Mononuclear cell (primary cell): Measurements from ENCODE around the gene RNF145. TPM values are rescaled to one million over a fixed set of nuclear protein-coding genes. Genes with fewer than 3 reads are reported as not detected.

Experiments
- H3K27me3 ChIP-seq: 2 replicates; pipeline ENCODE4 v1.6.0; 2011; ENCODE audit warnings: low read length, control low read depth; ENCODE audit not compliant: insufficient read depth
- H3K4me1 ChIP-seq: 2 replicates; pipeline ENCODE4 v1.5.1; 2011; ENCODE audit warnings: mild to moderate bottlenecking, low read length, control low read depth; ENCODE audit not compliant: insufficient read depth
- H3K4me3 ChIP-seq: 2 replicates; pipeline ENCODE4 v1.5.1; 2011; ENCODE audit warnings: mild to moderate bottlenecking, low read length, moderate library complexity
- H3K9me3 ChIP-seq: 2 replicates; pipeline ENCODE4 v1.5.1; 2011; ENCODE audit warnings: low read depth, mild to moderate bottlenecking, control low read depth, low read length
- total RNA-seq: library from RNA; depleted of rRNA; stranded (reverse); fragments of >200 nt; gene quantifications from one replicate; pipeline ENCODE4 v1.2.3, GENCODE V29; 2012

Gene RNF145
- total RNA-seq, 1 donor: 26.4 TPM

DNA sequence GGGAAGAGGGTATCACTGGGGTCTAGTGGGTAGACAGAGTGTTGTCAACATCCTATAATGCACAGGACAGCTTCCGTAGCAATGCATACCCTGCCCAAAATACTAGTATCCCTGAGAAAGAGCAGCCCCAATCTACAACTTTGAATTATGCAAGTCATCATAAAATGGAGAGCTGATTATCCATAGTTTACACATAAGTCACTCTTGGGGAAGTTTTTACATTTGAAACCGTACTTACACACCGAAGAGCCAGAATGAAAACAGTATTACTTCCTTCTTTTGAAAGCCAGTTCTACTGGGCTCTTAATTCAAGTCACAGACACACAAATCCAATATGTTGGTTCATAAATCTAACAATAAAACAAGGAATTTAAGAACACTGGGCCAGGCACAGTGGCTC is 21.6 kb downstream of the RNF145 start:
- Histone ChIP-seq H3K4me1 (peaks cover 13% of the 10 kb centered on the region), H3K9me3 (no peaks in the 10 kb centered on the region), H3K27me3 (no peaks in the 10 kb centered on the region), H3K4me3 (no peak overlapping the region)

DNA sequence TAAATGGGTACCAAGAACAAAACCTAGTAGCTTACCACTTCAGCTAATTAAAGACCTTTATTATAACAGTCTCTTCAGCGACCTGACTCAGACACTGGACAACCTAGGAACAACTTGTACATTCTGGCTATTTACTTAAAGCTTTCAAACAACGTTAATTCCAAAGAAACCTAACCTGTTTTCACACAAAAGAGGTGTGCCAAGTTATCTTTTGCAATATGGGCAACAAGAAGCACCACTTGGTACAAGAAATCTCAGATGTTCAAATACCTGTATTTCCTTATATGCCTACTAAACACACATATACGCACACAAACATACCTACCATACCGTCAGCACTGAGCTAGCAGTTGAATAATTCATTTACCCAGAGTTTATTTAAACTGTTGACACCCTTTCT is 23.0 kb downstream of the RNF145 start:
- H3K4me3 ChIP-seq: no peak overlapping the region
- no peaks in the 10 kb centered on the region for H3K9me3 ChIP-seq
- H3K27me3 ChIP-seq: no peaks in the 10 kb centered on the region
- H3K4me1 ChIP-seq: peaks cover 15% of the 10 kb centered on the region

GRCh38 chr5:159185773-159186172 is 23.6 kb downstream of the RNF145 start:
- H3K4me1 ChIP-seq: peaks cover 19% of the 10 kb centered on the region
- no peaks in the 10 kb centered on the region for H3K9me3 ChIP-seq
- H3K27me3 ChIP-seq: no peaks in the 10 kb centered on the region
- H3K4me3 ChIP-seq: no peak overlapping the region

GRCh38 chr5:159184858-159185381 is 24.4 kb downstream of the RNF145 start:
- Histone ChIP-seq H3K9me3 (no peaks in the 10 kb centered on the region), H3K27me3 (no peaks in the 10 kb centered on the region), H3K4me1 (peaks cover 25% of the 10 kb centered on the region)

GRCh38 chr5:159184236-159184635 is 25.1 kb downstream of the RNF145 start:
- Histone ChIP-seq H3K27me3 (no peaks in the 10 kb centered on the region), H3K4me1 (peaks cover 26% of the 10 kb centered on the region), H3K4me3 (no peak overlapping the region), H3K9me3 (no peaks in the 10 kb centered on the region)

More at GRCh38 chr5:159184858-159185381, 24.4 kb downstream of the RNF145 start:
- H3K4me3 ChIP-seq: no peak overlapping the region

- no peak overlapping the region for H3K4me3 ChIP-seq
- H3K27me3 ChIP-seq: no peaks in the 10 kb centered on the region
- H3K4me1 ChIP-seq: peaks cover 26% of the 10 kb centered on the region
- H3K9me3 ChIP-seq: no peaks in the 10 kb centered on the region
Observed at GRCh38 chr5:159183247-159183646, 26.1 kb downstream of the RNF145 start.

GRCh38 chr5:159182691-159183090 is 26.7 kb downstream of the RNF145 start:
- Histone ChIP-seq H3K4me1 (peaks cover 22% of the 10 kb centered on the region), H3K9me3 (no peaks in the 10 kb centered on the region), H3K27me3 (no peaks in the 10 kb centered on the region), H3K4me3 (no peak overlapping the region)

GRCh38 chr5:159181651-159182050 is 27.7 kb downstream of the RNF145 start:
- peaks cover 20% of the 10 kb centered on the region for H3K4me1 ChIP-seq
- no peaks in the 10 kb centered on the region for H3K27me3 ChIP-seq
- no peaks in the 10 kb centered on the region for H3K9me3 ChIP-seq
- H3K4me3 ChIP-seq: no peak overlapping the region

DNA sequence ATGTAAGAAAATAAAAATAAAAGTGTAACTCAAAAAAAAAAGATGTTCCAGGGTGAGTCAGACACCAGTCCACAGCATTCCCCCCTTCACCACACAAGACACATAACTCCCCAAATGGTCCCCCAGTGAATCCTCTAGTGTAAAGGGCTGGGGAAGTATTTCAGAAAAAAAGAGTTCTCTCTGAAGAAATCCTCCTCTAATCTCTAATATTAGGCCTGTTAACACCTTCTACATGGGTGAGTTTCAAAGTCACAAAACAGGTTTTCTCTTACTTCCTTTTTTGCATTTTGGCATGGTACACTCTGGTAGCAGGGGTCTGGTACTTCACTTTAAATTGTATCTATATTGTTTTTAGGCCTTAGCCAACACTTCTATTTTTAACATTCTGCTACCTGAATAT is 28.2 kb downstream of the RNF145 start:
- Histone ChIP-seq H3K4me1 (peaks cover 20% of the 10 kb centered on the region), H3K9me3 (no peaks in the 10 kb centered on the region), H3K27me3 (no peaks in the 10 kb centered on the region), H3K4me3 (no peak overlapping the region)

DNA sequence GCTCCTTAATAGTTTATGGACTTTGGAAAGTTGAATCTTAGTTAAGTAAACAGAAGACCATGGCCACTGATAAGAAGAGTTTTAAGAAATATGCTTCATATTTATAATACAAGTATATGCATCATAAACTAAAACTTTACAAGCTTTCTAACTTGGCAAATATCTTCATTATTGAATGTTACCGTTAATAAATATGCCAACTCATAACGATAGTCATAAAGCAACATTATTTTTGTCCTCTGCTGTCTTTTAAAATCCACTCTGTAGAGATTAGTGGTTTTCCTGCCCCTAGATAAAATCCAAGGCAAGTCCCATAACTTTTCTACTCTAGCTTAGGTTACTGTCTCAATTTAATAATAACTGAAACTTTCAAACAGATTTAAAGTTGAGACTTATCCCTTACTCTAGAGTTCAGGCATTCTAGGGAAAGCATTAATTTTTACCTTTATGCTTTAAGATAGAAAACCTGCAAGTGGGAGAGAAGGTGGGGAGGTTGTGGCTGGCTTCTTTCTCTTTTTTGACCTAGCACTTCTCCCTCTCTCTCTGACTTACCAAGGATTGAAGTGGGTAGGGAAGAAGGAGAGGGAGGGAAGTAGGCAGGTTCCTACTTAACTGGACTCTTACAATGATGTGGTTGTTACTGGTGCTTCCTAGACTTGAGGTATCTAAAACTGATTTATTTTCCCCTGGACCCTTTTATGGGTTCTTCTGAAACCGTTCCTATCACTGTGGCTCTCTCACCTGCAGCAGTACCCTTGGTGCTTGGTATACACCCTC is 29.6 kb downstream of the RNF145 start:
- Histone ChIP-seq H3K27me3 (no peaks in the 10 kb centered on the region), H3K4me3 (no peak overlapping the region), H3K4me1 (peaks cover 20% of the 10 kb centered on the region), H3K9me3 (no peaks in the 10 kb centered on the region)

DNA sequence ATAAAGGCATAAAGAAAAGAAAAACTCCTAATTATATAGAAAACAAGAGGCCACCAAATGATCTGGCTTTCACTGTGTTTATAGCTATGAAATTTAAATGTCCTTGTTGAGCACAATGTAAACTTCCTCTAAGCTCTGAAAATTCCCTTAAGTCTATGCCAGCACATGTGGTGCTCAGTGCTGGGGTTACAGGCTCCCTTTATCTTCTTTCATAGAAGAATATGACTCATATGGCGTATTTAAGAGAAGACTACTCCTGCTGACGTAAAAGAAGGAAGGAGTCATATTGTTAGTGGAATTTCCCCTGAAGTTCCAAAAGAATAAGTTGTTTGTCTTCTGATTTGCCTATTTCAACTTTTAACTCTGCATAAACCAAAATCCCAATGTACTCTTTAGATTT is 30.4 kb downstream of the RNF145 start:
- Histone ChIP-seq H3K9me3 (no peaks in the 10 kb centered on the region), H3K4me1 (peaks cover 20% of the 10 kb centered on the region), H3K27me3 (no peaks in the 10 kb centered on the region), H3K4me3 (no peak overlapping the region)

- Histone ChIP-seq H3K4me1 (peaks cover 5% of the 10 kb centered on the region), H3K9me3 (no peaks in the 10 kb centered on the region), H3K27me3 (no peaks in the 10 kb centered on the region), H3K4me3 (no peak overlapping the region)
Observed at GRCh38 chr5:159175547-159175946, 33.8 kb downstream of the RNF145 start.

GRCh38 chr5:159174511-159175168 is 34.7 kb downstream of the RNF145 start:
- Histone ChIP-seq H3K4me1 (no peaks in the 10 kb centered on the region), H3K4me3 (no peak overlapping the region), H3K27me3 (no peaks in the 10 kb centered on the region)

DNA sequence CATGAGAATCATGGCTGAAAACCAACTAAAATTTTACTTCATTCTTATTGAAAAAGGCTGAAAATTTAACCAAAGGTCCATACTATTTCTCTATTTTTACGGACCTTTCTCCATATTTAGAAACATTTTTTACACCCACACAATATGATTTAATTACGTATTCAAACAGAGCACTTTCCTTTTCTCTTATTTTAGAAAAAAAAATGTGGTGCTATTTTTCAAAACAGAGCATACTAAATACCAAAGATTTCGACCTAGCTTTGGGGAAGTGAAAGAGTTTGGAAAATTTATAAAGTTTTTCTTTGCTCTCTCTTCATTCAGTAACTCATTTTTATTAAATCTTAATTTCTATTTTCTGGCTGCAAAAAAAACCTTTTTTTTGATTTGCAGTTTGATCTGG is 38.1 kb downstream of the RNF145 start:
- Histone ChIP-seq H3K27me3 (no peaks in the 10 kb centered on the region), H3K9me3 (no peaks in the 10 kb centered on the region), H3K4me1 (no peaks in the 10 kb centered on the region), H3K4me3 (no peak overlapping the region)

More at GRCh38 chr5:159174511-159175168, 34.7 kb downstream of the RNF145 start:
- no peaks in the 10 kb centered on the region for H3K9me3 ChIP-seq

GRCh38 chr5:159170021-159170420 is 39.3 kb downstream of the RNF145 start:
- no peak overlapping the region for H3K4me3 ChIP-seq
- H3K4me1 ChIP-seq: no peaks in the 10 kb centered on the region
- no peaks in the 10 kb centered on the region for H3K27me3 ChIP-seq
- no peaks in the 10 kb centered on the region for H3K9me3 ChIP-seq
